Vagina (tissue), 2 donors: Measurements from ENCODE around the gene NDUFAF8. TPM values are rescaled to one million over a fixed set of nuclear protein-coding genes. Genes with fewer than 3 reads are reported as not detected.

Experiments
- DNase-seq, 2 donors: peaks; one replicate each; pipeline ENCODE4 v3.0.0-alpha.2; 2017; ENCODE audit errors: extremely low spot score in 2 of 2
- H3K27ac ChIP-seq: fragments of 200-600 bp; sonication (generic); one replicate; pipeline ENCODE4 v1.5.1; 2019
- H3K27me3 ChIP-seq: fragments of 200-600 bp; sonication (generic); one replicate; pipeline ENCODE4 v1.5.1; 2019
- H3K36me3 ChIP-seq, 2 donors: fragments of 200-600 bp; sonication (generic); one replicate each; pipeline ENCODE4 v1.5.1; 2017 to 2019
- H3K4me1 ChIP-seq: fragments of 200-600 bp; sonication (generic); one replicate; pipeline ENCODE4 v1.5.1; 2019
- H3K4me3 ChIP-seq, 2 donors: fragments of 200-600 bp; sonication (generic); 1 replicate in 1 of 2; 2 replicates in 1 of 2; pipeline ENCODE4 v1.5.1; 2016 to 2019
- H3K9me3 ChIP-seq: fragments of 200-600 bp; sonication (generic); one replicate; pipeline ENCODE4 v1.5.1; 2019
- CTCF ChIP-seq, 3 experiments: fragments of 450-650 bp in 2 of 3; fragments of 200-600 bp in 1 of 3; sonication (generic) in 1 of 3; IDR thresholded peaks; one replicate each; pipeline ENCODE4 v1.5.1; 2017 to 2019; ENCODE audit warnings: antibody characterized with exemption in 3 of 3, mild to moderate bottlenecking in 2 of 3, moderate library complexity in 2 of 3
- POLR2A ChIP-seq, 2 donors: fragments of 450-650 bp; IDR thresholded peaks; one replicate each; pipeline ENCODE4 v1.6.1; 2017; ENCODE audit warnings: antibody characterized with exemption in 2 of 2, mild to moderate bottlenecking in 2 of 2, moderate library complexity in 2 of 2
- POLR2AphosphoS5 ChIP-seq, 2 donors: sonication (generic); formaldehyde crosslinking; IDR thresholded peaks; one replicate each; pipeline ENCODE4 v1.9.0; 2017; ENCODE audit warnings: antibody characterized with exemption in 2 of 2, mild to moderate bottlenecking in 2 of 2, low read depth in 1 of 2; ENCODE audit not compliant: insufficient read depth in 1 of 2
- intact Hi-C: fragments of 100-400 bp; cut with DNase I; formaldehyde crosslinking; loops from one replicate; pipeline ENCODE4 v1.15.1; 2023
- total RNA-seq: library from RNA; depleted of rRNA; stranded (reverse); fragments of >200 nt; gene quantifications from one replicate; pipeline ENCODE4 v1.2.3, GENCODE V29; 2016

Gene NDUFAF8
- total RNA-seq, 1 donor from 2014 or later, result 52.5 TPM

- Histone ChIP-seq H3K4me3 (no peak overlapping the region), H3K36me3 (no peaks in the 10 kb centered on the region), H3K4me1 (peaks cover 23% of the 10 kb centered on the region), H3K9me3 (no peaks in the 10 kb centered on the region), H3K27ac (no peak overlapping the region), H3K27me3 (no peaks in the 10 kb centered on the region)
- intact Hi-C loops, result no loop called here
- TF ChIP-seq CTCF (IDR thresholded peaks at IDR 0.05) (no peak), POLR2A (IDR thresholded peaks at IDR 0.05) (no peak), POLR2AphosphoS5 (IDR thresholded peaks at IDR 0.05; ENCODE audit: insufficient read depth in 1 of 2, low read depth in 1 of 2) (no peak)
- no peak for DNase-seq
These were observed 20.1 kb upstream of the NDUFAF8 start for GRCh38 chr17:81218991-81219390.

- Histone ChIP-seq H3K36me3 (no peaks in the 10 kb centered on the region), H3K27me3 (no peaks in the 10 kb centered on the region), H3K4me3 (no peak overlapping the region), H3K9me3 (no peaks in the 10 kb centered on the region), H3K4me1 (peaks cover 23% of the 10 kb centered on the region), H3K27ac (no peak overlapping the region)
- DNase-seq, result no peak
- intact Hi-C loops, result no loop called here
- no peak for TF ChIP-seq POLR2AphosphoS5 (IDR thresholded peaks at IDR 0.05; ENCODE audit: insufficient read depth in 1 of 2, low read depth in 1 of 2)
- no peak for TF ChIP-seq POLR2A (IDR thresholded peaks at IDR 0.05)
- TF ChIP-seq CTCF (IDR thresholded peaks at IDR 0.05), result no peak
These were observed 19.5 kb upstream of the NDUFAF8 start for GRCh38 chr17:81219476-81220180.

GRCh38 chr17:81221371-81221841 lies 17.7 kb upstream of the NDUFAF8 start:
- peaks cover 23% of the 10 kb centered on the region for H3K4me1 ChIP-seq
- DNase-seq, result no peak
- no peaks in the 10 kb centered on the region for H3K27me3 ChIP-seq
- H3K36me3 ChIP-seq, result no peaks in the 10 kb centered on the region
- peak overlapping the region; percentile 76 to 82 for H3K4me3 ChIP-seq
- TF ChIP-seq POLR2AphosphoS5 (IDR thresholded peaks at IDR 0.05; ENCODE audit: insufficient read depth in 1 of 2, low read depth in 1 of 2) (no peak), POLR2A (IDR thresholded peaks at IDR 0.05) (no peak), CTCF (IDR thresholded peaks at IDR 0.05) (no peak)
- H3K9me3 ChIP-seq, result no peaks in the 10 kb centered on the region
- H3K27ac ChIP-seq, result no peak overlapping the region
- intact Hi-C loops, result no loop called here

GRCh38 chr17:81221842-81222619 lies 17.1 kb upstream of the NDUFAF8 start:
- H3K36me3 ChIP-seq, result no peaks in the 10 kb centered on the region
- DNase-seq, result no peak
- TF ChIP-seq POLR2A (IDR thresholded peaks at IDR 0.05), result no peak
- H3K27me3 ChIP-seq, result no peaks in the 10 kb centered on the region
- peak overlapping the region; percentile 21 for H3K27ac ChIP-seq
- H3K9me3 ChIP-seq, result no peaks in the 10 kb centered on the region
- peak overlapping the region; percentile 76 to 82 for H3K4me3 ChIP-seq
- intact Hi-C loops, result no loop called here
- peaks cover 23% of the 10 kb centered on the region for H3K4me1 ChIP-seq

GRCh38 chr17:81222620-81222905 lies 16.6 kb upstream of the NDUFAF8 start:
- no peak for DNase-seq
- Histone ChIP-seq H3K27ac (peak overlapping the region; percentile 21), H3K36me3 (no peaks in the 10 kb centered on the region), H3K4me3 (peak overlapping the region; percentile 76 to 82), H3K4me1 (peaks cover 23% of the 10 kb centered on the region), H3K9me3 (no peaks in the 10 kb centered on the region), H3K27me3 (no peaks in the 10 kb centered on the region)
- intact Hi-C loops, result no loop called here
- no peak for TF ChIP-seq CTCF (IDR thresholded peaks at IDR 0.05)
- TF ChIP-seq POLR2A (IDR thresholded peaks at IDR 0.05), result no peak
- TF ChIP-seq POLR2AphosphoS5 (IDR thresholded peaks at IDR 0.05; ENCODE audit: insufficient read depth in 1 of 2, low read depth in 1 of 2), result no peak
